Ascending aorta (tissue), 2 donors: ENCODE measurements around the gene MED9. TPM values are rescaled to one million over a fixed set of nuclear protein-coding genes. Genes with fewer than 3 reads are reported as not detected.

Experiments used
- DNase-seq, 2 donors: peaks; one replicate each; pipeline ENCODE4 v3.0.0-alpha.2; 2019; ENCODE audit warnings: low spot score in 2 of 2
- H3K27ac ChIP-seq, 2 donors: fragments of 200-600 bp; sonication (generic); one replicate each; pipeline ENCODE4 v1.5.1; 2016 to 2017; ENCODE audit warnings: mild to moderate bottlenecking in 1 of 2
- H3K27me3 ChIP-seq: fragments of 200-600 bp; sonication (generic); one replicate; pipeline ENCODE4 v1.5.1; 2017
- H3K36me3 ChIP-seq, 2 donors: fragments of 200-600 bp; sonication (generic); one replicate each; pipeline ENCODE4 v1.5.1; 2016
- H3K4me1 ChIP-seq, 2 donors: fragments of 200-600 bp; sonication (generic); one replicate each; pipeline ENCODE4 v1.5.1; 2016 to 2017; ENCODE audit warnings: mild to moderate bottlenecking in 1 of 2
- H3K4me3 ChIP-seq, 2 donors: fragments of 200-600 bp; sonication (generic); one replicate each; pipeline ENCODE4 v1.5.1; 2016 to 2017; ENCODE audit warnings: mild to moderate bottlenecking in 1 of 2
- H3K9me3 ChIP-seq, 2 donors: fragments of 200-600 bp; sonication (generic); one replicate each; pipeline ENCODE4 v1.5.1; 2016
- intact Hi-C: fragments of 100-400 bp; cut with DNase I; formaldehyde crosslinking; loops from one replicate; pipeline ENCODE4 v1.15.1; 2023
- total RNA-seq: library from RNA; depleted of rRNA; stranded (reverse); fragments of >200 nt; gene quantifications from one replicate; pipeline ENCODE4 v1.1.0, GENCODE V29; 2016
- TF ChIP-seq, protein P1 (sequence below), 3 experiments: fragments of 200-600 bp in 2 of 3; fragments of 450-650 bp in 1 of 3; sonication (generic) in 2 of 3; IDR thresholded peaks; one replicate each; pipeline ENCODE4 v1.5.1; 2016 to 2019; ENCODE audit warnings: antibody characterized with exemption in 3 of 3, mild to moderate bottlenecking in 1 of 3, moderate library complexity in 1 of 3

The MED9 gene
- total RNA-seq, 1 donor from 2014 or later: 16.9 TPM

DNA sequence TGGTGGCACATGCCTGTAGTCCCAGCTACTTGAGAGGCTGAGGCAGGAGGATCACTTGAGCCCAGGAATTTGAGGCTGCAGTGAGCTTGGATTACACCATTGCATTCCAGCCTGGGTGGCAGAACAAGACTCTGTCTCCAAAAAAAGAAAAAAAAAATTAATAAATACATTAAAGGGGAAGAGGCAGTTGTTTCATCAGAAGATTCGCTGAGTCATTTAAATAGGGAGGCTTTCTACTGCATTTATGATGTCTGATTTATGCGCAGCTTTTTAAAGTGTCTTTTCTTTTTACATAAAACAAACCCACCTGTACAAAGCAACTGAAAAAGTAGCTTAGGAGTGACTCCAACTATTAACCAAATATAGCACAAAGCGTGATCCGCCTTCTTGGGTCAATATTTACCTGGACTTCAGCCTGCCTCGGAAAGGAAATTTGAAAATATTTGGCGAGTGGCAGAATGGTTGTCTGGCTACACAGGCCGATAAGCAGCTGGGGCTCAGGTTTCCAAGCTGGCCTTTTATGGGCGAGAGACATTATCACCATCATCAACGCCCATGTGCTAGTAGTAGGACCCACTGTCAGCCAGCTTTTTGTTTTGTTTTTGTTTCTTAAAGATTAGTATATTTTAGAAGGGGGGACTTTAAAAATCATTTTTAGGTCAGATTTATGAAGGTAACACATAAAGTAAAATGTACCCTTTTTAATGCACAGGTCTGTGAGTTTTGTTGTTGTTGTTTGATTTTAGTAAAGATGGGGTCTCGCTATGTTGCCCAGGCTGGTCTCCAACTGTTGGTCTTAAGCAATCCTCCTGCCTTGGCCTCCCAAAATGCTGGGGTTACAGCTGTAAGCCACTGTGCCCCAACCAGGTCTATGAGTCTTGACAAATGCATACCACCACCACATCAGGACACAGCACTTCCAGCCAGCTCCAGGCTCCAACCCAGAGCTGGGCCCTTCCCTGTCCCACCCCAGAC, 61.9 kb downstream of the MED9 start:
- no peaks in the 10 kb centered on the region for H3K9me3 ChIP-seq
- H3K27ac ChIP-seq: no peak overlapping the region
- intact Hi-C loops: loop anchor here (5.0 kb wide), 1 partner anchor 41 kb away; the partner anchor contains the start of gene RASD1
- H3K4me3 ChIP-seq: no peak overlapping the region
- H3K4me1 ChIP-seq: peaks cover 0 to 21% of the 10 kb centered on the region in 2 donors
- no peak for DNase-seq
- H3K36me3 ChIP-seq: no peaks in the 10 kb centered on the region
- H3K27me3 ChIP-seq: no peaks in the 10 kb centered on the region
- TF ChIP-seq, protein P1, sequence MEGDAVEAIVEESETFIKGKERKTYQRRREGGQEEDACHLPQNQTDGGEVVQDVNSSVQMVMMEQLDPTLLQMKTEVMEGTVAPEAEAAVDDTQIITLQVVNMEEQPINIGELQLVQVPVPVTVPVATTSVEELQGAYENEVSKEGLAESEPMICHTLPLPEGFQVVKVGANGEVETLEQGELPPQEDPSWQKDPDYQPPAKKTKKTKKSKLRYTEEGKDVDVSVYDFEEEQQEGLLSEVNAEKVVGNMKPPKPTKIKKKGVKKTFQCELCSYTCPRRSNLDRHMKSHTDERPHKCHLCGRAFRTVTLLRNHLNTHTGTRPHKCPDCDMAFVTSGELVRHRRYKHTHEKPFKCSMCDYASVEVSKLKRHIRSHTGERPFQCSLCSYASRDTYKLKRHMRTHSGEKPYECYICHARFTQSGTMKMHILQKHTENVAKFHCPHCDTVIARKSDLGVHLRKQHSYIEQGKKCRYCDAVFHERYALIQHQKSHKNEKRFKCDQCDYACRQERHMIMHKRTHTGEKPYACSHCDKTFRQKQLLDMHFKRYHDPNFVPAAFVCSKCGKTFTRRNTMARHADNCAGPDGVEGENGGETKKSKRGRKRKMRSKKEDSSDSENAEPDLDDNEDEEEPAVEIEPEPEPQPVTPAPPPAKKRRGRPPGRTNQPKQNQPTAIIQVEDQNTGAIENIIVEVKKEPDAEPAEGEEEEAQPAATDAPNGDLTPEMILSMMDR (IDR thresholded peaks at IDR 0.05): no peak

DNA sequence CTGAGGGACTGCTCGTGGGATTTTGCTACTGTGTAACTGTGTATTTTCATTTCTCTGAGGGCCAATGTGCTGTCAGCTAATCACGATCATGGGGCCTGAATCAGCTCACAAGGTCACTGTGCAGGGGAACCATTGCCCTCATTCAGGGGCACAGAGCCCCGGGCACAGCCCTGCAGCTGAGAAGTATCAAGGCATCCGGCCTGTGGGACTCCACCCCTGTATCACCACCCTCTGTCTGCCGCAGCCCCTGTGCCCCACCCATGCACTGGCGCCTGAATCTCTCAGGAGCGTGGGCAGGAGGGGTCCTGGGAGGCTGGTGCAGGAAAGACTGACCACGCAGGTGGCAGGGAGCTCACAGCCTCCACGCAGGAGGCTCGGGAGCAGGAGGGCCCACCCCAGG, 62.8 kb downstream of the MED9 start:
- H3K9me3 ChIP-seq: no peaks in the 10 kb centered on the region
- no peak for DNase-seq
- H3K36me3 ChIP-seq: no peaks in the 10 kb centered on the region
- H3K27me3 ChIP-seq: no peaks in the 10 kb centered on the region
- no peak overlapping the region for H3K4me3 ChIP-seq
- intact Hi-C loops: loop anchor here (5.0 kb wide), 1 partner anchor 42 kb away; the partner anchor contains the start of gene RASD1
- TF ChIP-seq, protein P1 (IDR thresholded peaks at IDR 0.05): no peak
- peaks cover 0 to 23% of the 10 kb centered on the region in 2 donors for H3K4me1 ChIP-seq
- H3K27ac ChIP-seq: no peak overlapping the region

DNA sequence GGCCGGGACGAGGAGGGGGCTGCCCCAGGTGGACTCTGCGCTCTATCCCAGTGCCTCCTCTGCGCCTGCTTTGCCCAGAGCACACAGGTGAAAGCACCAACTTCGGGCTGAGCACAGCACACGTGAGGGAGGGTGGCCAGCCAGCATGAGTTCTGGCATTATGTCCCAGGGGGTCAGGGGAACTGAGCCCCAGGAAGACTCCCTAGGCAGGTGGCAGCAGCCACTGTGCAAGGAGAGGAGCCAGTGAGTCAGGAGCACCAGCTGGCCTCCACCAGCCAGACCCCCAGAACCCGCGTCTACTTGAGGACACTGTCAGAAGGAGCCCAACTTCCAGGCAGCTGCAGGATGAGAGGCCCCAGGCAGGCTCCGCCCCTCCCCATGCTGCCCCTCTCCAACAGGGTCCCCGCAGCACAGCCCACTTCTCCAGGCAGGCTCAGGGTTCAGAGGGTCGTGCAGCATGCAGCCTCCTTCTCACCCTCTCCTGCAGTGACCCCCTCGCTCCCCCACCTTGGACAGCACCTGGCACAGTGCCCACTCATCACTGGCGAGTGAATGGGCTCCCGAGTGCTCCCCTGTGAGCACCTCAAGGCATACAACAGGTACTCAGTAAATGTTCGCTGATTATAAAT, 63.6 kb downstream of the MED9 start:
- H3K27ac ChIP-seq: no peak overlapping the region
- no peak for DNase-seq
- H3K4me1 ChIP-seq: peaks cover 0 to 29% of the 10 kb centered on the region in 2 donors
- H3K9me3 ChIP-seq: no peaks in the 10 kb centered on the region
- TF ChIP-seq, protein P1 (IDR thresholded peaks at IDR 0.05): no peak
- no peaks in the 10 kb centered on the region for H3K27me3 ChIP-seq
- no peaks in the 10 kb centered on the region for H3K36me3 ChIP-seq
- intact Hi-C loops: no loop called here
- no peak overlapping the region for H3K4me3 ChIP-seq

DNA sequence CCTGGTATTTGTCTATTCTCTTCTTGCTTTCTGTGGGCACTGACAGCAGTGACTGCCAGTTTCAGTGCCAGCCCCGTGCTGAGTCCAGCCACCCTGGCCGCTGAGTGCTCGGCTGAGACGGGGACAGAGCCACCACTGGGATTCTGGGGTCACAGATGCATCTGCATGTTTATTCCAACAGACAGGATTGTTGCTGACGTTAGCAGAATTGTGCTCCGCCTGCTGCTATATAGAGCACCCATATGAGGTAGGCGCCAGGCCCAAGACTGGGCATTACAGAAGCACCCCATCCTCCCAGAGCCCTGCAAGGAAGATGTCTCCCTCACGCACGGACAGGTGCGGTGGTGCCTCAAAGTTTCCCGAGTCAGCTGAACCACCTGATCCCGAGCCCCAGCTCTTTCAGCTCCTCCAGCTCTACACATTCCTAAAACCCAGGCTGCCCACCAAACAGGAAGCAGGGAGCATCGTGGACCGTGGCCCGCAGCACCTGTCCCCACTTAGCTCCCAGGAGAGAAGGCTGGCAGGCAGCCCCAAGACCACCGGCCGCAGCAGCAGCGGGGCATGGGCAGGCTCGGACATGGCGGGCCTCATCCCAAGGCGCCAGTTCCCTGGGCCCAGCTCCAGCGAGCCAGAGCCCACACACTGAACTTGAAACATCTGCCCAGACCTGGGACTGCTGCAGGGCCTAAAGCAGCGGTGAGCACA, 64.3 kb downstream of the MED9 start:
- Histone ChIP-seq H3K27me3 (no peaks in the 10 kb centered on the region), H3K36me3 (no peaks in the 10 kb centered on the region), H3K27ac (no peak overlapping the region), H3K9me3 (no peaks in the 10 kb centered on the region), H3K4me3 (no peak overlapping the region), H3K4me1 (peaks cover 0 to 34% of the 10 kb centered on the region in 2 donors)
- DNase-seq: no peak
- TF ChIP-seq, protein P1 (IDR thresholded peaks at IDR 0.05): no peak
- intact Hi-C loops: no loop called here

DNA sequence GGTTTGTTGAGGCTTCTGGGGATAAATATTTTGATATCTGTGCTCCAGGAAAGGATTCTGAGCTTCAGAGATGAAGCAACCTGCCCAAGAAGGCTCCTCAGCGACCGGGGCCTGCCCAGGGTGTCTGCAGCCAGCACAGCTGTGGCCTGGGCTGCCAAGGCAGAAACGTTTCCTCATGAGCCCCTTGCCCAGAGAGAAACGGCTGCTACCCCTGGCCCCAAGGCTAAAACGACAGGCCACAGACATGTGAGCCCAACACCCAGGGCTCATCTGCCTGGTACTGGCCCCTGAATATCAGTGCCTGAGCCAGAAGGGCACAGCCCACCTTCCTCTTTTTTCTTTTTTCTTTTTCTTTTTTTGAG, 64.8 kb downstream of the MED9 start:
- H3K36me3 ChIP-seq: no peaks in the 10 kb centered on the region
- H3K4me3 ChIP-seq: no peak overlapping the region
- TF ChIP-seq, protein P1 (IDR thresholded peaks at IDR 0.05): no peak
- DNase-seq: no peak
- H3K27me3 ChIP-seq: no peaks in the 10 kb centered on the region
- no peak overlapping the region for H3K27ac ChIP-seq
- intact Hi-C loops: no loop called here
- H3K9me3 ChIP-seq: no peaks in the 10 kb centered on the region
- H3K4me1 ChIP-seq: peaks cover 0 to 34% of the 10 kb centered on the region in 2 donors

Other genes starting within 250 kb of the MED9 start
- 48.6 TPM for gene FLCN, start 239.8 kb upstream of the MED9 start, total RNA-seq
- gene COPS3, start 195.8 kb upstream of the MED9 start, total RNA-seq: 36.6 TPM
- gene NT5M, start 173.6 kb upstream of the MED9 start, total RNA-seq: 4.6 TPM
- gene RASD1, start 19.4 kb downstream of the MED9 start, total RNA-seq: 293 TPM
- gene PEMT, start 114.7 kb downstream of the MED9 start, total RNA-seq: 690 TPM
- 24.7 TPM for gene RAI1, start 204.5 kb downstream of the MED9 start, total RNA-seq